ENCODE measurements around the gene GMEB2.

GMEB2 gene

DNA sequence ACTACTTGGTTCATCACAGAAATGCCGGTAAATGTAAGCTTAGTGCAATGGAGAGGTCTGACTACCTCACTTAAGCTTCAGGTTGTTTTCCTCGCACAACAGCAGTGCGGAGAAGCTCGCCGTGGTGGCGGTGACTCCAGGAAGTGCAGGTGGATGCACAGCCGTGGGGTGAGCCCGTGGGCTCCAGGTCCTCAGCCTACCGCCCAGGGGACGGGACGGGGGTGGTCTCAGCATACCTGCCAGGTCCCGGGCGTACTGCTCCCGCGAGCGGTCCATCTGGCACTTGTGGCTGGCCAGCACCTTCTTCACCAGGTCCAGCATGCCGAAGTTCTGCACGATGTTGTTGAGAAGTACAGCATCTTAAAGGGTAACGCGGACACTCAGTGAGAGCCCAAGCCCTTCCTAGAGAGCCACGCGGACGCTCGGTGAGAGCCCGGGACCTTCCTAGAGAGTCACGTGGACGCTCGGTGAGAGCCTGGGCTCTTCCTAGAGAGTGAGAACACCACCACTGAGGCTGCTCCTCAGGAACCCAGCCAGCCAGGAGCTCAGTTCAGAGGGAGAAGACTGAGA lies 35.0 kb downstream of the GMEB2 start:
- TF ChIP-seq, protein P1, sequence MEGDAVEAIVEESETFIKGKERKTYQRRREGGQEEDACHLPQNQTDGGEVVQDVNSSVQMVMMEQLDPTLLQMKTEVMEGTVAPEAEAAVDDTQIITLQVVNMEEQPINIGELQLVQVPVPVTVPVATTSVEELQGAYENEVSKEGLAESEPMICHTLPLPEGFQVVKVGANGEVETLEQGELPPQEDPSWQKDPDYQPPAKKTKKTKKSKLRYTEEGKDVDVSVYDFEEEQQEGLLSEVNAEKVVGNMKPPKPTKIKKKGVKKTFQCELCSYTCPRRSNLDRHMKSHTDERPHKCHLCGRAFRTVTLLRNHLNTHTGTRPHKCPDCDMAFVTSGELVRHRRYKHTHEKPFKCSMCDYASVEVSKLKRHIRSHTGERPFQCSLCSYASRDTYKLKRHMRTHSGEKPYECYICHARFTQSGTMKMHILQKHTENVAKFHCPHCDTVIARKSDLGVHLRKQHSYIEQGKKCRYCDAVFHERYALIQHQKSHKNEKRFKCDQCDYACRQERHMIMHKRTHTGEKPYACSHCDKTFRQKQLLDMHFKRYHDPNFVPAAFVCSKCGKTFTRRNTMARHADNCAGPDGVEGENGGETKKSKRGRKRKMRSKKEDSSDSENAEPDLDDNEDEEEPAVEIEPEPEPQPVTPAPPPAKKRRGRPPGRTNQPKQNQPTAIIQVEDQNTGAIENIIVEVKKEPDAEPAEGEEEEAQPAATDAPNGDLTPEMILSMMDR (IDR thresholded peaks at IDR 0.05; ENCODE audit: extremely low read depth, insufficient read depth, missing control alignments): no peak
- in situ Hi-C loops (cut with MboI; ENCODE audit: low pct_unique_long_range_greater_than_20kb, low sequenced_read_pairs, unreplicated experiment): no loop called here

DNA sequence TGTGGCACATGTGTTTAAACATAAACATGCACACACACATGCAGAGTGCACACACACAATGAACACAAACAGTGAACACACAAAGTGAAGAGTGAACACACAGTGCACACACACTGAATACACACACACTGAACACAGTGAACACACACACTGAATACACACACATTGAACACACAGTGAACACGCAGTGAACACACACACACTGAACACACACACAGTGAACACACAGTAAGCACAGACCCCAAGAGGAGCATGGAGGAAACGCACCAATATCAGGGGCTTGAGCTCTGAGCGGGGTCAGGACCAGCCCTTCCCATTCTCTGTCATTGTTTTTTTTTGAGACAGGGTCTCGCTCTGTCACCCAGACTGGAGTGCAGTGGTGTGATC lies 35.8 kb downstream of the GMEB2 start:
- in situ Hi-C loops (cut with MboI; ENCODE audit: low pct_unique_long_range_greater_than_20kb, low sequenced_read_pairs, unreplicated experiment): no loop called here
- TF ChIP-seq, protein P1 (IDR thresholded peaks at IDR 0.05; ENCODE audit: extremely low read depth, insufficient read depth, missing control alignments): no peak
- no peak for DNase-seq (ENCODE audit: low spot score)

More for the DNA sequence above, 35.0 kb downstream of the GMEB2 start:
- DNase-seq (ENCODE audit: low spot score): no peak

DNA sequence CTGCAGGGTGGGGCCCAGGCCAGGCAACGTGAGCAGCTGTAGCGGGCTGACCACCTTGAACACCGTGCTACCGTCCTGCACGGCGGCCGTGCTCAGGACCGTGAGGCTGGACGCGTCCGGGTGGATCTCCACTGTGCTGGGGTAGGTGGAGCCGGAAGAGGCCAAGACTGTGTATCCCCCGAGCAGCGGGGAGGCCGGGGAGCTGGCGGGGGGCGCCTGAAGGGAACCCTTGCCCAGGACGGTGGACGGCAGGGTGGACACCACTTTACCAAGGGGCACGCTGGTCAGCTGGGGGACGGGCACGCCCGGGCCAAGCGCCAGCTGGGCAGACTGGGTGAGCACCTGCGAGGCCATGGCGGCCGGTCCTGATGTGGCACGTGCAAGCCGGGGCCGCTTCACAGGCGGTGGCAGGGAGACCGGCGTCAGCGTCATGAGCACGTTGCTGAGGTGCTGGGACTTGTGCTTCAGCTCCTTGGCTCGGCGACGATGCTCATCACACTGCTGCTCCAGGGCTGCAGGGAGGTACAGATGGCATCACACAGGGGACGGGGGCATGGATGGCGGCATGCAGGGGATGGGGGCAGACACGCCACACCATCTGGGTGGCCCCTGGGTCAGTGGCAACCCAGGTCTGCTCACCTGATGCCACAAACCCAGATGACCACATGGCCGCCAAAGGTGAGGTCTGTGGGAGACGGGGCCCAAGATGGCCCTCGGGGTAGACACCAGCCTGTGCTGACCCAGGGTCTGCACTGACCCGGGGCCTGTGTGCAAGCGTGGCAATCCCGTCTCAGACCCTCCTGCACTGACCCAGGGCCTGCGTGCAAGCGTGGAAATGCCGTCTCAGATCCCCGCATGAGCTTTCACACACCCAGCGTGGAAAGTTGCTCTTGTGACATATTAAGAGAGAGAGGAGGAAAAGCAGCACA lies 36.4 kb downstream of the GMEB2 start:
- DNase-seq (ENCODE audit: low spot score): no peak
- in situ Hi-C loops (cut with MboI; ENCODE audit: low pct_unique_long_range_greater_than_20kb, low sequenced_read_pairs, unreplicated experiment): no loop called here
- TF ChIP-seq, protein P1 (IDR thresholded peaks at IDR 0.05; ENCODE audit: extremely low read depth, insufficient read depth, missing control alignments): no peak

DNA sequence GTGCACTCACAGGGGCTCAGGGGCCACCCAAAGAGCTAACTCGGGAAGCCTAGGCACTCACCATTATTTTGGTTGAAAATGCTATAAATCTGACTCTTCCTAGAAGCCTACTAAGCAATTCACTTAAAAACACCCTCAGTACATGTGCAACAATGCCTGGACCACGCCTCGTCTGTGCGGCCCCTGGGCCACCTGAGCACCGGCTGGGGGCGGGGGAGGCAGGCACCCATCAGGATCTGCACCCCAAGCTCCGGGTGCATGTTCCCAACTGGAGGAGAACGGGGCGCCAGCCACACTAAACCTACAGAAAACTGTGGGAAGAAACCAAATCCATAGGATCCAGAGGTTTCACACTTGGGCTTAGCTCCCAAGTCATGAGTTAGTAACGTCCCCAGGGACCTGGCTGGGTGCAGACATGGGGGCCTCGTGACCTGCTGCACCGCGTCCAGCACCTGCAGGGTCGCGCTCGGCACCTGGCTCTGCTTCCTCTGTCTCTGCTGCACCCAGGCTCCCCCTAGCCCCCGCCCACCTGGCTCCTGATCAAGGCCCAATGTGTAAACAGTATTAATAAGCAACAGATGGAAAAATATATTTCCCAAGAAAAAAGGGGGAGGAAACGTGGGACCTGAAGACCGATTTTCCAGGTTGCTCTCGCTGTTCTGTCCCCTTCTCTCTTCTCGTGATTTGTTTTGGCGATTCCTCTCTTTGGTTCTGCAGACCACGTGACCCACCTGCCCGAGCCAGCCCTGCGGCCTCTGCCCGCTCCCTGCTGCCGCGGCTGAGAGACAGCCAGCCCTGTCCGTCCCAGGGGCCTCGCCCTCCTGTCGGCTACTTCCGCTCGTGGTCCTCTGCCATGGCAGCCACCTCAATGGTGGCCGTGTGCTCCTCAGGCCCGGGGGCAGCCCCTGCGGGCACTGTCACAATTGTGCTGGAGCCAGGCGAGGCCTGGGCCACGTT lies 37.4 kb downstream of the GMEB2 start:
- no peak for DNase-seq (ENCODE audit: low spot score)
- TF ChIP-seq, protein P1 (IDR thresholded peaks at IDR 0.05; ENCODE audit: extremely low read depth, insufficient read depth, missing control alignments): no peak
- in situ Hi-C loops (cut with MboI; ENCODE audit: low pct_unique_long_range_greater_than_20kb, low sequenced_read_pairs, unreplicated experiment): no loop called here

DNA sequence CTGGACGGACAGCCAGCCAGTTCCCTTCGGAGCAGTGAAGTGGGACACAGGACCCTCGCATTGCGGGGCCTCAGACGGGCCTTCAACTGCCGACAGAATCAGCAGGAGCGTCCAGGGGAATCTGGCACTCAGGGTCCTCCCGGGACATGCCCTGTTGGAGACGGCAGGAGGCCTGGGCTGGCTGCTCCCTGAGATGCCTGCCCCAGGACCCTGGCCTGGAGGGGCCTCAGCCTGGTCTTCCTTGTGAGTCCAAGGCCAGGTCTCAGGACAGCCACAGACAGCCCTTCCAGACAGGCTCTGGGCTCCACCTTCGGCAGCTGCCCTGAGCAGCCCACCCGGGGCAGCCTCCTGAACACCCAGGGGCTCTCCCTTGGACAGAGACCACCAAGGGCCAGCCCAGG lies 38.3 kb downstream of the GMEB2 start:
- TF ChIP-seq, protein P1 (IDR thresholded peaks at IDR 0.05; ENCODE audit: extremely low read depth, insufficient read depth, missing control alignments): no peak
- in situ Hi-C loops (cut with MboI; ENCODE audit: low pct_unique_long_range_greater_than_20kb, low sequenced_read_pairs, unreplicated experiment): no loop called here
- DNase-seq (ENCODE audit: low spot score): no peak

Measured in GM13977 (cell line).